Panc1 (cell line): ENCODE data around the gene UNKL.

Experiments
- CTCF ChIP-seq: fragments of 450-650 bp; IDR thresholded peaks from 2 replicates; pipeline ENCODE4 v1.5.1; 2017; ENCODE audit warnings: mild to moderate bottlenecking
- POLR2AphosphoS5 ChIP-seq: IDR thresholded peaks from 2 replicates; pipeline ENCODE4 v1.6.1; 2012; ENCODE audit warnings: mild to moderate bottlenecking, low read depth, low read length, moderate library complexity
- REST ChIP-seq, 2 experiments: IDR thresholded peaks; 2 replicates each; pipeline ENCODE4 v1.6.1; 2011 to 2012; ENCODE audit warnings: low read depth in 2 of 2, control low read depth in 1 of 2, low read length in 1 of 2, mild to moderate bottlenecking in 1 of 2, moderate library complexity in 1 of 2; ENCODE audit not compliant: insufficient read depth in 1 of 2
- SIN3A ChIP-seq: IDR thresholded peaks from 2 replicates; pipeline ENCODE4 v1.6.1; 2012; ENCODE audit warnings: low read depth, mild to moderate bottlenecking, low read length, moderate library complexity, borderline replicate concordance; ENCODE audit not compliant: insufficient read depth
- TCF7L2 ChIP-seq: IDR thresholded peaks from 2 replicates; pipeline ENCODE4 v1.6.1; 2011; ENCODE audit warnings: mild to moderate bottlenecking, low read depth, low read length, inconsistent platforms

GRCh38 chr16:1428511-1428910 is 14.0 kb upstream of the UNKL start:
- TF ChIP-seq CTCF = no peak; the same call in 1 of the 2 replicates
- no peak for TF ChIP-seq SIN3A
- TF ChIP-seq REST (IDR thresholded peaks at IDR 0.05; ENCODE audit: insufficient read depth in 1 of 2, low read depth in 2 of 2, low read length in 1 of 2) = no peak
- TF ChIP-seq POLR2AphosphoS5 = no peak
- TF ChIP-seq TCF7L2 = no peak
